RPMI7951 (cell line): ENCODE measurements around the gene BBLN. TPM values are rescaled to one million over a fixed set of nuclear protein-coding genes. Genes with fewer than 3 reads are reported as not detected.

Experiments used
- DNase-seq: peaks from one replicate; pipeline ENCODE4 v3.0.0-alpha.2; 2012; ENCODE audit warnings: low read depth
- total RNA-seq: library from RNA; depleted of rRNA; stranded (reverse); fragments of >200 nt; shearing (Covaris generic); gene quantifications from 2 replicates; pipeline ENCODE4 v1.2.3, GENCODE V29; 2014; rRNA removed

The BBLN gene
- total RNA-seq, 1 experiment from 2014 or later: 97.3 TPM

- no peak for DNase-seq
Measured at GRCh38 chr9:128211981-128212281, 51.9 kb downstream of the BBLN start.

Other genes with a start within 250 kb of the BBLN start
- gene ST6GALNAC4, start 243.2 kb upstream of the BBLN start, total RNA-seq: 10.5 and 14.0 TPM in 2 replicates
- gene PIP5KL1, start 229.5 kb upstream of the BBLN start, total RNA-seq: 0.24 and 1.2 TPM in 2 replicates
- 37.1 and 50.1 TPM in 2 replicates for gene DPM2, start 222.4 kb upstream of the BBLN start, total RNA-seq
- gene EEIG1, start 179.3 kb upstream of the BBLN start, total RNA-seq: 2.8 and 5.4 TPM in 2 replicates
- 7.7 and 7.8 TPM in 2 replicates for gene NAIF1, start 92.9 kb upstream of the BBLN start, total RNA-seq
- gene SLC25A25, start 92.0 kb upstream of the BBLN start, total RNA-seq: 4.6 and 8.5 TPM in 2 replicates
- 28.5 and 37.2 TPM in 2 replicates for gene PTGES2, start 32.5 kb upstream of the BBLN start, total RNA-seq
- not detected in 2 replicates for gene LCN2, start 10.8 kb upstream of the BBLN start, total RNA-seq
- gene CIZ1, start 31.3 kb downstream of the BBLN start, total RNA-seq: 28.3 and 37.0 TPM in 2 replicates
- gene DNM1, start 43.1 kb downstream of the BBLN start, total RNA-seq: 16.1 and 17.4 TPM in 2 replicates
- 37.4 and 41.5 TPM in 2 replicates for gene GOLGA2, start 115.7 kb downstream of the BBLN start, total RNA-seq
- 63.6 and 68.2 TPM in 2 replicates for gene SWI5, start 116.0 kb downstream of the BBLN start, total RNA-seq
- gene TRUB2, start 162.2 kb downstream of the BBLN start, total RNA-seq: 9.3 and 14.4 TPM in 2 replicates
- gene COQ4, start 162.6 kb downstream of the BBLN start, total RNA-seq: 39.4 and 43.6 TPM in 2 replicates
- gene SLC27A4, start 180.3 kb downstream of the BBLN start, total RNA-seq: 19.2 and 22.1 TPM in 2 replicates
- 33.2 and 36.2 TPM in 2 replicates for gene URM1, start 211.1 kb downstream of the BBLN start, total RNA-seq